GM18909 (cell line): ENCODE measurements around the gene MRNIP.
A peak's percentile ranks its signal among the peaks of the same experiment; 100 is the strongest.
"Not testable (repeated sequence)": the region's sequence is repeated elsewhere in the genome, so short reads cannot be mapped to it uniquely, and the experiment has no call there.

Source experiments
- ATAC-seq: cut with Tn5 transposase; IDR thresholded peaks from one replicate; pipeline ENCODE4 v1.9.1; 2021; ENCODE audit warnings: mild to moderate bottlenecking; ENCODE audit not compliant: unreplicated experiment, poor library complexity

The MRNIP gene

GRCh38 chr5:179796877-179797608 lies 61.6 kb downstream of the MRNIP start:
- ATAC-seq: no peak

GRCh38 chr5:179795863-179796833 lies 62.5 kb downstream of the MRNIP start:
- peak; percentile 73 for ATAC-seq

- ATAC-seq: peak; percentile 1
Observed at GRCh38 chr5:179795049-179795862, 63.4 kb downstream of the MRNIP start.

GRCh38 chr5:179794575-179794974 lies 64.0 kb downstream of the MRNIP start:
- no peak for ATAC-seq

GRCh38 chr5:179794171-179794570 lies 64.4 kb downstream of the MRNIP start:
- no peak for ATAC-seq

GRCh38 chr5:179793468-179794139 lies 65.0 kb downstream of the MRNIP start, which contains the start of gene LTC4S:
LTC4S (plus strand) TSS chr5:179793986; CDS start chr5:179794081, 95 bp downstream.
- ATAC-seq: peak; percentile 30

GRCh38 chr5:179792612-179793467 lies 65.8 kb downstream of the MRNIP start:
- no peak for ATAC-seq

- ATAC-seq: no peak
Observed at GRCh38 chr5:179791881-179792611, 66.6 kb downstream of the MRNIP start.

- ATAC-seq: not testable (repeated sequence)
Observed at GRCh38 chr5:179789278-179789677, 69.3 kb downstream of the MRNIP start.

GRCh38 chr5:179788193-179788854 lies 70.3 kb downstream of the MRNIP start:
- ATAC-seq: no peak
